Measurements from ENCODE around the gene TMEM11. TPM values are rescaled to one million over a fixed set of nuclear protein-coding genes. Genes with fewer than 3 reads are reported as not detected.

Gene TMEM11, protein sequence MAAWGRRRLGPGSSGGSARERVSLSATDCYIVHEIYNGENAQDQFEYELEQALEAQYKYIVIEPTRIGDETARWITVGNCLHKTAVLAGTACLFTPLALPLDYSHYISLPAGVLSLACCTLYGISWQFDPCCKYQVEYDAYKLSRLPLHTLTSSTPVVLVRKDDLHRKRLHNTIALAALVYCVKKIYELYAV
- 17.7 and 21.0 TPM in 2 replicates for total RNA-seq

DNA sequence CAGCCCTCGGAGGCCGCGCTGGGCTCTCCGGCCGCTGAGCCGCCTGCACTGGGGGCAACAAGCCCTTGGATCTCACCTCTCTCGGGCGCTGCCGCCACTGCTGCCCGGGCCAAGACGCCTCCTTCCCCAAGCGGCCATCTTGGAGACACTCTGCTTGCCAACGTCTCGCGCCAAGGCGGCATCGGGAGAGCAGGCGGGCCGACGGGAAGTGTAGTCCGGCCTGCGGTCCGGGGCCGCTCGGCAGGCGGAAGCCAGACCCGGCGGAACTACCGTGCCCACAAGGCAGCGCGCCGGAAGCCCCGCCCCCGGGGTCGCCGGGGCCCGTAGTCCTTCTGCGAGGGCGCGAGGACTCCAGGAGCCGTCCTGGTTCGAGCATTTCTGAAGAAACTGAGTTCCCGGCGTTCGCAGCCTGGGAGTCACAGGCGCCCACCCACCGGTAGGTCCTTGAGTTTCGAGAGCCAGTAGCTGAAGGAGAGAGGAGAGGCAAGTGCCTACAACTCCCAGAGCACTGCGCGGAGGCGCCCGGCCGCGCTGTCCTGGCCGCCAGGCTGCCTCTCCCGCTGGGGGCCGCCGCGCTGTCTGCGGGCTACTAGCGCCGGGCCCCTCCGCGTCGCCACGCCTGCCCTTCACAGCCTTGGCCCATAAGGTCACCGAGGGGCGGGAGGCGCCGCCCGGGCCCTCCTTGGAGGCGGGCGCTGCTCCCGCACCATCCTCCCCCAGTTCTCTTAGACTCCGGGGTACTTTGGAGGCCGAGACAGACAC is at the start of gene TMEM11:
Gene TMEM11 (minus strand): TSS at position 147 of the 762 bp plus-strand sequence. CDS start 9 bp downstream, at position 138.

DNA sequence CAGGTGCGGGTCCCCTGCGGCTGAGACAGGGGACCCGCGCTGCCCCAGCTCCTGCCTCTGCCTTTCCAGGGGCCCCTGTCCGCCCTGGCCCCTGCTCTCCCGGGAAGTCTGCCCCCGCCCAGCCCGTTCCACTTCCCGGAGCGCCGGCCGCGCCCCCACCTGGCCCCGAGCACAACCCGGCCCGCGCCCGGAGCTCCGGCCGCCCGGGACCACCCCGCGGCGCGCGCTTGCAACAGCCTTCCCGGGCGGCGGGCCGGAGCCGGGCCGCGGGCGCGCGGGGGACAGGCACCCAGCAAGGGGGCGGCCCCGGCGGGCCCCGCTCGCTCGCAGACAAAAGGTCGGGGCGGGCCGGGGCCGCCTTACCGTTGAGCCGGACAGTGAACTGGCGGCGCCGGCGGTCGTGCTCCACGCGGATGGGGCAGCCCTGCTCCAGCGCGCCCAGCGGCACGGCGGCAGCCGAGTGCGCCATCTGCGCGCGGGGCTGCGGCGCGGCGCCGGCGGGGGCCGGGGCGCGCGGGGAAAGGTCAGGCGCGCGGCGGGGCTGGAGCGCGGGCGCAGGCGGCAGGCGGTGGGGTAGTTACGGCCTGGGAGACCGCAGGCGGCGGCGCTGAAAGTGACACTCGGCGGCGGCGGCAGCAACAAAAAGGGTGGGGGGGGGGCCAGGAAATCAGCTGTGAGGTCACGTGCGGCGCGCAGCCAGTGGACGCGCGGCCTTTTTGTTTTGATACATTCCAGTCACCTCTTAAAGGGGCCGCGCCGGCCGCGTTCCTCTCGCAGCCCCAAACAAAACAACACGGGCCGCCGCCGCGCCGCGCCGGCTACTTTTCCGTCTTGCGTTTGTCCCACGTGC is 39.1 kb upstream of the TMEM11 start, which contains the start of gene NATD1:
Gene NATD1 (minus strand): TSS at position 615 of the 850 bp plus-strand sequence. CDS start 146 bp downstream, at position 469.

Other genes with a start within 250 kb of the TMEM11 start
- gene USP22, start 171.2 kb downstream of the TMEM11 start, total RNA-seq: 244 and 274 TPM in 2 replicates
- 12.6 and 18.3 TPM in 2 replicates for gene DHRS7B, start 87.2 kb downstream of the TMEM11 start, total RNA-seq
- 11.2 and 16.3 TPM in 2 replicates for gene NATD1, start 39.2 kb upstream of the TMEM11 start, total RNA-seq
- 46.7 and 59.2 TPM in 2 replicates for gene MAP2K3, start 70.5 kb upstream of the TMEM11 start, total RNA-seq
- gene KCNJ12, start 162.2 kb upstream of the TMEM11 start, total RNA-seq: 2.3 and 4.5 TPM in 2 replicates